HEK293 (cell line): ENCODE data around the gene TFEC.

Source experiments
- CTCF ChIA-PET: fragments of 350-600 bp; formaldehyde crosslinking; extraction: SDS; loops from one replicate; lab custom pipeline; 2021; ENCODE audit warnings: antibody characterized with exemption; lab: Yijun Ruan, JAX
- POLR2A ChIA-PET: fragments of 300-600 bp; formaldehyde crosslinking; extraction: SDS; loops from one replicate; lab custom pipeline; 2020; ENCODE audit warnings: antibody characterized with exemption, inconsistent platforms; lab: Yijun Ruan, JAX
- H3K27ac ChIP-seq: fragments of 200-500 bp; sonication (Bioruptor generic); 2 replicates; pipeline ENCODE4 v1.5.1; 2014; ENCODE audit warnings: low read depth, low read length, control low read depth, inconsistent platforms; ENCODE audit errors: extremely low read depth
- H3K36me3 ChIP-seq, 2 experiments: fragments of 200-500 bp in 1 of 2; sonication (Bioruptor generic) in 1 of 2; 1 replicate in 1 of 2; 2 replicates in 1 of 2; pipeline ENCODE4 v1.5.1; 2014 to 2017; ENCODE audit warnings: inconsistent platforms in 2 of 2, low read length in 2 of 2; ENCODE audit not compliant: control insufficient read depth in 2 of 2, insufficient read depth in 1 of 2
- H3K4me1 ChIP-seq: fragments of 200-500 bp; sonication (Bioruptor generic); 2 replicates; pipeline ENCODE4 v1.5.1; 2014; ENCODE audit warnings: mild to moderate bottlenecking, low read length, inconsistent platforms; ENCODE audit not compliant: control insufficient read depth, insufficient read depth
- H3K4me3 ChIP-seq: 2 replicates; pipeline ENCODE4 v1.5.1; 2011; ENCODE audit warnings: low read depth, mild to moderate bottlenecking, control low read depth, low read length, moderate library complexity
- H3K9me3 ChIP-seq: fragments of 200-500 bp; sonication (Bioruptor generic); 2 replicates; pipeline ENCODE4 v1.5.1; 2014; ENCODE audit warnings: low read depth, low read length, inconsistent platforms; ENCODE audit not compliant: control insufficient read depth, insufficient read depth
- HOXC10 ChIP-seq: sonication (generic); formaldehyde crosslinking; IDR thresholded peaks from 2 replicates; pipeline ENCODE4 v1.8.1; 2023; ENCODE audit warnings: mild to moderate bottlenecking, missing genetic modification reagents
- KLF1 ChIP-seq: fragments of 450-650 bp; formaldehyde crosslinking; IDR thresholded peaks from 2 replicates; pipeline ENCODE4 v1.5.1; 2016; ENCODE audit warnings: missing biosample characterization, missing genetic modification characterization
- KLF9 ChIP-seq: fragments of 450-650 bp; formaldehyde crosslinking; IDR thresholded peaks from 2 replicates; pipeline ENCODE4 v1.5.1; 2016; ENCODE audit warnings: missing biosample characterization, missing genetic modification characterization, low read depth
- RBAK ChIP-seq: fragments of 450-650 bp; formaldehyde crosslinking; IDR thresholded peaks from 2 replicates; pipeline ENCODE4 v1.5.1; 2016; ENCODE audit warnings: missing biosample characterization, missing genetic modification characterization
- SP2 ChIP-seq: fragments of 450-650 bp; formaldehyde crosslinking; IDR thresholded peaks from 2 replicates; pipeline ENCODE4 v1.5.1; 2016; ENCODE audit warnings: missing biosample characterization, missing genetic modification characterization
- ZBTB8A ChIP-seq: fragments of 450-650 bp; formaldehyde crosslinking; IDR thresholded peaks from 2 replicates; pipeline ENCODE4 v1.5.1; 2016; ENCODE audit warnings: missing biosample characterization, missing genetic modification characterization
- ZFP3 ChIP-seq: fragments of 450-650 bp; formaldehyde crosslinking; IDR thresholded peaks from 2 replicates; pipeline ENCODE4 v1.5.1; 2016; ENCODE audit warnings: low read depth, missing biosample characterization, missing genetic modification characterization
- ZFP37 ChIP-seq: fragments of 450-650 bp; formaldehyde crosslinking; IDR thresholded peaks from 2 replicates; pipeline ENCODE4 v1.5.1; 2016; ENCODE audit warnings: missing biosample characterization, missing genetic modification characterization
- ZFP69B ChIP-seq: fragments of 450-650 bp; formaldehyde crosslinking; IDR thresholded peaks from 2 replicates; pipeline ENCODE4 v1.5.1; 2016; ENCODE audit warnings: missing biosample characterization, missing genetic modification characterization
- ZNF140 ChIP-seq: fragments of 450-650 bp; formaldehyde crosslinking; IDR thresholded peaks from 2 replicates; pipeline ENCODE4 v1.5.1; 2016; ENCODE audit warnings: missing biosample characterization, missing genetic modification characterization
- ZNF157 ChIP-seq: fragments of 450-650 bp; formaldehyde crosslinking; IDR thresholded peaks from 2 replicates; pipeline ENCODE4 v1.5.1; 2016; ENCODE audit warnings: missing biosample characterization, missing genetic modification characterization
- ZNF23 ChIP-seq: fragments of 450-650 bp; formaldehyde crosslinking; IDR thresholded peaks from 2 replicates; pipeline ENCODE4 v1.5.1; 2016; ENCODE audit warnings: missing biosample characterization, missing genetic modification characterization, borderline replicate concordance
- ZNF266 ChIP-seq: fragments of 450-650 bp; formaldehyde crosslinking; IDR thresholded peaks from 2 replicates; pipeline ENCODE4 v1.5.1; 2016; ENCODE audit warnings: missing biosample characterization, missing genetic modification characterization, low read depth
- ZNF416 ChIP-seq: fragments of 450-650 bp; formaldehyde crosslinking; IDR thresholded peaks from 2 replicates; pipeline ENCODE4 v1.5.1; 2016; ENCODE audit warnings: missing biosample characterization, missing genetic modification characterization
- ZNF529 ChIP-seq: fragments of 450-650 bp; formaldehyde crosslinking; IDR thresholded peaks from 2 replicates; pipeline ENCODE4 v1.5.1; 2017; ENCODE audit warnings: missing genetic modification characterization, missing biosample characterization; ENCODE audit not compliant: insufficient replicate concordance
- ZNF549 ChIP-seq: fragments of 450-650 bp; IDR thresholded peaks from 2 replicates; pipeline ENCODE4 v1.5.1; 2018; ENCODE audit warnings: missing biosample characterization, missing genetic modification characterization, mild to moderate bottlenecking, inconsistent platforms, moderate library complexity
- ZNF555 ChIP-seq: fragments of 450-650 bp; formaldehyde crosslinking; conservative IDR thresholded peaks from 2 replicates; pipeline ENCODE4 v1.5.1; 2017; ENCODE audit warnings: missing biosample characterization, mild to moderate bottlenecking, missing genetic modification characterization, inconsistent platforms
- ZNF558 ChIP-seq: fragments of 450-650 bp; formaldehyde crosslinking; IDR thresholded peaks from 2 replicates; pipeline ENCODE4 v1.5.1; 2016; ENCODE audit warnings: missing biosample characterization, missing genetic modification characterization
- ZNF747 ChIP-seq: fragments of 450-650 bp; formaldehyde crosslinking; IDR thresholded peaks from 2 replicates; pipeline ENCODE4 v1.5.1; 2016; ENCODE audit warnings: missing biosample characterization, missing genetic modification characterization
- ZNF792 ChIP-seq: fragments of 450-650 bp; formaldehyde crosslinking; IDR thresholded peaks from 2 replicates; pipeline ENCODE4 v1.5.1; 2016; ENCODE audit warnings: missing biosample characterization, missing genetic modification characterization
- ZNF837 ChIP-seq: fragments of 450-650 bp; formaldehyde crosslinking; IDR thresholded peaks from 2 replicates; pipeline ENCODE4 v1.5.1; 2016; ENCODE audit warnings: missing biosample characterization, missing genetic modification characterization
- ZNF843 ChIP-seq: fragments of 450-650 bp; formaldehyde crosslinking; IDR thresholded peaks from 2 replicates; pipeline ENCODE4 v1.5.1; 2016; ENCODE audit warnings: missing biosample characterization, missing genetic modification characterization
- ZSCAN16 ChIP-seq: fragments of 450-650 bp; formaldehyde crosslinking; IDR thresholded peaks from 2 replicates; pipeline ENCODE4 v1.5.1; 2016; ENCODE audit warnings: missing biosample characterization, missing genetic modification characterization
- TF ChIP-seq, protein P1 (sequence below): fragments of 450-650 bp; formaldehyde crosslinking; conservative IDR thresholded peaks from 2 replicates; pipeline ENCODE4 v1.5.1; 2016; ENCODE audit warnings: low read depth, missing biosample characterization, missing genetic modification characterization
- TF ChIP-seq, protein P2 (sequence below): fragments of 450-650 bp; formaldehyde crosslinking; IDR thresholded peaks from 2 replicates; pipeline ENCODE4 v1.5.1; 2016; ENCODE audit warnings: missing biosample characterization, missing genetic modification characterization
- TF ChIP-seq, protein P3 (sequence below): fragments of 450-650 bp; formaldehyde crosslinking; IDR thresholded peaks from 2 replicates; pipeline ENCODE4 v1.5.1; 2016; ENCODE audit warnings: missing biosample characterization, missing genetic modification characterization
- TF ChIP-seq, protein P4 (sequence below): fragments of 450-650 bp; formaldehyde crosslinking; IDR thresholded peaks from 2 replicates; pipeline ENCODE4 v1.5.1; 2016; ENCODE audit warnings: missing biosample characterization, missing genetic modification characterization

The TFEC gene

DNA sequence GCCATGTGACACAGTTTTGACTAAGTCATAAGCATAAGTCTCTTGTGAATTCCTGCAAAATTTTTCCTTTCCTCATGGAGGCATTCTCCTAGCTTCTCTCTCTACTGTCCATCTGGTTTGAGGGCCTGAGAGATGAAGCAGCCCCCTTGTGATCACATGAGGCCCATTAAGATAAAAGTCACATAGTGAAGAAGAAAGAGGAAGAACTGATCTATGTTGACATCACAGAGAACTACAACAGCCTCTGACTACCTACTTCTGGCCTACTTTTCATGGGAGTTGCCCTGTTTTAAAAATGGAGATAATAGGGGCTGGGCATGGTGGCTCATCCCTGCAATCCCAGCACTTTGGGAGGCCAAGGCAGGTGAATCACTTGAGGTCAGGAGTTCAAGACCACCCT, 50.4 kb downstream of the TFEC start:
- Histone ChIP-seq H3K4me1 (no peaks in the 10 kb centered on the region), H3K9me3 (no peaks in the 10 kb centered on the region), H3K36me3 (no peaks in the 10 kb centered on the region), H3K27ac (no peak overlapping the region), H3K4me3 (no peak overlapping the region)
- no peak for TF ChIP-seq RBAK (tag by site-specific recombination)
- TF ChIP-seq ZNF529 (tag by site-specific recombination), result no peak
- ChIA-PET POLR2A (no interaction called here), CTCF (no interaction called here)

DNA sequence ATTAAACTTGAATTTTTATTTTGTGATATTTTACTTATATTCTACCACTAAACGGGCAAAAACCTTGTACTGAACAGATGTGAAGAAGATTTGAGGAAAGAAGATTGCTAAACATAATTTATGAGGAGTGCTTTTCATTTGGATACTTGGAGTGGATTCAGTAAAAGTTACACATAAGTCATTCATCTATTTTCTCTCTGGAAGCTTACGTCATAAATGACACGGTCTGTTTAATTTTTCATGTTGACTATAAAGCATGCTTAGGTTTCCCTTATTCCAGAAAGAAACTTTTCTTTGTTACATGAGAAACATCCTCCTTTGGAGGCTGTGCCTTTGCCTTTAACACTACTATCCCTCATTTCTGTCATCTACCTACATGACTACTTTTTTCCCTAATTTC, 53.9 kb downstream of the TFEC start:
- TF ChIP-seq ZNF792 (no peak), ZNF747 (tag by site-specific recombination) (no peak), ZNF558 (no peak), ZSCAN16 (tag by site-specific recombination) (no peak), ZNF555 (tag by site-specific recombination) (0 out of 2 replicates have a peak, but pooled peaks have one; percentile 2), HOXC10 (CRISPR knock-in tag) (no peak)
- TF ChIP-seq, all 188 proteins: peak for 1
- POLR2A ChIA-PET, result no interaction called here
- H3K36me3 ChIP-seq, result no peaks in the 10 kb centered on the region
- no peak overlapping the region for H3K27ac ChIP-seq
- H3K4me1 ChIP-seq, result no peaks in the 10 kb centered on the region
- CTCF ChIA-PET, result no interaction called here
- no peak overlapping the region for H3K4me3 ChIP-seq
- no peaks in the 10 kb centered on the region for H3K9me3 ChIP-seq

DNA sequence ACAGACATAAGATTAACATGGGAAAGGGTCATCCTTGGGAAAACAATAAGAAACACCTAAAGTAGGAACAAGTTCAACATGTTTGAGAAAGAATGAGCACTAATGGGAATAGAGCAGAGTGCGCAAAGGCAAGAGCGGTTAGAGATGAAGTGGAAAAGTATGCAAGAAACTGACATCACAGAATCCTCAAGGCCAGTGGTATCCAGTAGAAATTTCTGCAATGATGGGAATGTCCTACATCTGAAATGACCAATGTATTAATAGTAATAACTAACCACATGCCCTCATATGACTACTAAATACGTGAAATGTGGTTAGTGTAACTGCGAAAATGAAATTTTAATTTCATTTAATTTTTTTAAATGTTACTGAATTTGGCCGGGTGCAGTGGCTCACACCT, 54.8 kb downstream of the TFEC start:
- Histone ChIP-seq H3K36me3 (no peaks in the 10 kb centered on the region), H3K4me1 (no peaks in the 10 kb centered on the region), H3K9me3 (no peaks in the 10 kb centered on the region), H3K27ac (no peak overlapping the region), H3K4me3 (no peak overlapping the region)
- CTCF ChIA-PET, result no interaction called here
- TF ChIP-seq ZNF555 (tag by site-specific recombination) (no peak), ZNF266 (tag by site-specific recombination) (no peak), ZNF416 (tag by site-specific recombination) (no peak), ZNF140 (tag by site-specific recombination) (no peak), ZNF837 (tag by site-specific recombination) (no peak), ZFP37 (tag by site-specific recombination) (no peak), ZBTB8A (tag by site-specific recombination) (no peak), ZNF549 (tag by site-specific recombination) (no peak), ZFP3 (tag by site-specific recombination) (no peak), SP2 (tag by site-specific recombination) (no peak), ZFP69B (tag by site-specific recombination) (no peak), KLF1 (no peak), ZNF157 (no peak), ZNF23 (tag by site-specific recombination) (no peak), ZNF843 (tag by site-specific recombination) (no peak), KLF9 (tag by site-specific recombination) (no peak)
- TF ChIP-seq, protein P1, sequence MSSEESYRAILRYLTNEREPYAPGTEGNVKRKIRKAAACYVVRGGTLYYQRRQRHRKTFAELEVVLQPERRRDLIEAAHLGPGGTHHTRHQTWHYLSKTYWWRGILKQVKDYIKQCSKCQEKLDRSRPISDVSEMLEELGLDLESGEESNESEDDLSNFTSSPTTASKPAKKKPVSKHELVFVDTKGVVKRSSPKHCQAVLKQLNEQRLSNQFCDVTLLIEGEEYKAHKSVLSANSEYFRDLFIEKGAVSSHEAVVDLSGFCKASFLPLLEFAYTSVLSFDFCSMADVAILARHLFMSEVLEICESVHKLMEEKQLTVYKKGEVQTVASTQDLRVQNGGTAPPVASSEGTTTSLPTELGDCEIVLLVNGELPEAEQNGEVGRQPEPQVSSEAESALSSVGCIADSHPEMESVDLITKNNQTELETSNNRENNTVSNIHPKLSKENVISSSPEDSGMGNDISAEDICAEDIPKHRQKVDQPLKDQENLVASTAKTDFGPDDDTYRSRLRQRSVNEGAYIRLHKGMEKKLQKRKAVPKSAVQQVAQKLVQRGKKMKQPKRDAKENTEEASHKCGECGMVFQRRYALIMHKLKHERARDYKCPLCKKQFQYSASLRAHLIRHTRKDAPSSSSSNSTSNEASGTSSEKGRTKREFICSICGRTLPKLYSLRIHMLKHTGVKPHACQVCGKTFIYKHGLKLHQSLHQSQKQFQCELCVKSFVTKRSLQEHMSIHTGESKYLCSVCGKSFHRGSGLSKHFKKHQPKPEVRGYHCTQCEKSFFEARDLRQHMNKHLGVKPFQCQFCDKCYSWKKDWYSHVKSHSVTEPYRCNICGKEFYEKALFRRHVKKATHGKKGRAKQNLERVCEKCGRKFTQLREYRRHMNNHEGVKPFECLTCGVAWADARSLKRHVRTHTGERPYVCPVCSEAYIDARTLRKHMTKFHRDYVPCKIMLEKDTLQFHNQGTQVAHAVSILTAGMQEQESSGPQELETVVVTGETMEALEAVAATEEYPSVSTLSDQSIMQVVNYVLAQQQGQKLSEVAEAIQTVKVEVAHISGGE (tag by site-specific recombination), result no peak
- TF ChIP-seq, protein P2, sequence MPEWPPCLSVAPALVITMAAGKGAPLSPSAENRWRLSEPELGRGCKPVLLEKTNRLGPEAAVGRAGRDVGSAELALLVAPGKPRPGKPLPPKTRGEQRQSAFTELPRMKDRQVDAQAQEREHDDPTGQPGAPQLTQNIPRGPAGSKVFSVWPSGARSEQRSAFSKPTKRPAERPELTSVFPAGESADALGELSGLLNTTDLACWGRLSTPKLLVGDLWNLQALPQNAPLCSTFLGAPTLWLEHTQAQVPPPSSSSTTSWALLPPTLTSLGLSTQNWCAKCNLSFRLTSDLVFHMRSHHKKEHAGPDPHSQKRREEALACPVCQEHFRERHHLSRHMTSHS (tag by site-specific recombination), result no peak
- TF ChIP-seq, protein P3, sequence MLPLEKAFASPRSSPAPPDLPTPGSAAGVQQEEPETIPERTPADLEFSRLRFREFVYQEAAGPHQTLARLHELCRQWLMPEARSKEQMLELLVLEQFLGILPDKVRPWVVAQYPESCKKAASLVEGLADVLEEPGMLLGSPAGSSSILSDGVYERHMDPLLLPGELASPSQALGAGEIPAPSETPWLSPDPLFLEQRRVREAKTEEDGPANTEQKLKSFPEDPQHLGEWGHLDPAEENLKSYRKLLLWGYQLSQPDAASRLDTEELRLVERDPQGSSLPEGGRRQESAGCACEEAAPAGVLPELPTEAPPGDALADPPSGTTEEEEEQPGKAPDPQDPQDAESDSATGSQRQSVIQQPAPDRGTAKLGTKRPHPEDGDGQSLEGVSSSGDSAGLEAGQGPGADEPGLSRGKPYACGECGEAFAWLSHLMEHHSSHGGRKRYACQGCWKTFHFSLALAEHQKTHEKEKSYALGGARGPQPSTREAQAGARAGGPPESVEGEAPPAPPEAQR (tag by site-specific recombination), result no peak
- TF ChIP-seq, protein P4, sequence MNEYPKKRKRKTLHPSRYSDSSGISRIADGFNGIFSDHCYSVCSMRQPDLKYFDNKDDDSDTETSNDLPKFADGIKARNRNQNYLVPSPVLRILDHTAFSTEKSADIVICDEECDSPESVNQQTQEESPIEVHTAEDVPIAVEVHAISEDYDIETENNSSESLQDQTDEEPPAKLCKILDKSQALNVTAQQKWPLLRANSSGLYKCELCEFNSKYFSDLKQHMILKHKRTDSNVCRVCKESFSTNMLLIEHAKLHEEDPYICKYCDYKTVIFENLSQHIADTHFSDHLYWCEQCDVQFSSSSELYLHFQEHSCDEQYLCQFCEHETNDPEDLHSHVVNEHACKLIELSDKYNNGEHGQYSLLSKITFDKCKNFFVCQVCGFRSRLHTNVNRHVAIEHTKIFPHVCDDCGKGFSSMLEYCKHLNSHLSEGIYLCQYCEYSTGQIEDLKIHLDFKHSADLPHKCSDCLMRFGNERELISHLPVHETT, result no peak
- POLR2A ChIA-PET, result no interaction called here
